Transverse colon (tissue), 4 donors: ENCODE results near the gene SPINK5.

Experiments used
- CTCF ChIP-seq, 5 experiments: fragments of 200-600 bp in 3 of 5; fragments of 450-650 bp in 2 of 5; sonication (generic) in 3 of 5; IDR thresholded peaks; 1 replicate in 2 of 5; 2 replicates in 3 of 5; pipeline ENCODE4 v1.5.1; 2016 to 2017; ENCODE audit warnings: antibody characterized with exemption in 5 of 5, inconsistent platforms in 3 of 5, mild to moderate bottlenecking in 2 of 5, moderate library complexity in 1 of 5
- POLR2A ChIP-seq: fragments of 450-650 bp; IDR thresholded peaks from one replicate; pipeline ENCODE4 v1.6.1; 2016; ENCODE audit warnings: antibody characterized with exemption, mild to moderate bottlenecking, moderate library complexity
- POLR2AphosphoS5 ChIP-seq, 3 donors: sonication (generic); formaldehyde crosslinking; IDR thresholded peaks; one replicate each; pipeline ENCODE4 v1.6.1; 2016; ENCODE audit warnings: antibody characterized with exemption in 3 of 3

- no peak for TF ChIP-seq CTCF (IDR thresholded peaks at IDR 0.05)
- TF ChIP-seq POLR2AphosphoS5 (IDR thresholded peaks at IDR 0.05): no peak
- TF ChIP-seq POLR2A: no peak
Observed at GRCh38 chr5:148125641-148126040, 61.9 kb downstream of the SPINK5 start.
